Activated CD4-positive, alpha-beta memory T cell treated with anti-CD3 and anti-CD28 coated beads for 36 hours (primary cell): Measurements from ENCODE around the gene CNTN5. TPM values are rescaled to one million over a fixed set of nuclear protein-coding genes. Genes with fewer than 3 reads are reported as not detected.

Experiments used
- CTCF ChIA-PET: fragments of 350-600 bp; sonication (Branson Sonifier 250); formaldehyde crosslinking; loops from one replicate; lab custom pipeline; 2021; ENCODE audit warnings: antibody characterized with exemption, inconsistent platforms; lab: Charles Lee
- POLR2A ChIA-PET: fragments of 350-600 bp; sonication (Branson Sonifier 250); formaldehyde crosslinking; loops from one replicate; lab custom pipeline; 2021; ENCODE audit warnings: antibody characterized with exemption; lab: Charles Lee
- DNase-seq: peaks from one replicate; pipeline ENCODE4 v3.0.0-alpha.2; 2020
- H3K27ac Mint-ChIP-seq: one replicate; pipeline ENCODE4 v1.8.0; 2021; ENCODE audit warnings: mixed read lengths
- H3K27me3 Mint-ChIP-seq: one replicate; pipeline ENCODE4 v1.8.0; 2021; ENCODE audit warnings: mixed read lengths
- H3K36me3 Mint-ChIP-seq: one replicate; pipeline ENCODE4 v1.8.0; 2021; ENCODE audit warnings: mixed read lengths
- H3K4me1 Mint-ChIP-seq: one replicate; pipeline ENCODE4 v1.8.0; 2021; ENCODE audit warnings: low read depth, mixed read lengths
- H3K4me3 Mint-ChIP-seq: one replicate; pipeline ENCODE4 v1.8.0; 2021; ENCODE audit warnings: mild to moderate bottlenecking, mixed read lengths
- H3K9me3 Mint-ChIP-seq: one replicate; pipeline ENCODE4 v1.8.0; 2021; ENCODE audit warnings: mixed read lengths
- intact Hi-C: fragments of 100-400 bp; cut with micrococcal nuclease; formaldehyde crosslinking; loops from one replicate; pipeline ENCODE4 v1.15.1; 2023
- total RNA-seq, 2 experiments: library from RNA; stranded (reverse); gene quantifications; one replicate each; pipeline ENCODE4 v1.2.3, GENCODE V29; 2021

Gene CNTN5
- total RNA-seq, 2 experiments from 2014 or later = not detected

DNA sequence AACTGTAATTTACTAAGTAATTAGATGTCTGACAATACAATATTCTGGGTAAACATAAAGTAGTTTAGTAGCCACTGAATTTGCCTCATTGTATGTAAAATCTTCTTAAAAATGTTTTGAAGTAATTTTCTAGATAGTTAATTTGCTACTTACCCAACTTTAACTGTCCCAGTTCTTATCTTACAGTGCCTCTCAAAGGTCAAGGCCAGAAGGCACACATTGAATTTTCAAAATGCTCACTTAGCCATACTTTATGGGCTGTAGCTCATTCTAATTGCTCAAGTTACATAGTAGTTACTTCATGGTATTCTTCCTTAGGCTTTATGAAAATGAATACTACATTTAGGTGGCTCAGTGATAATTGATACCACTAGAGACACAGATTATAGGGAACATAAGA, 666.6 kb downstream of the CNTN5 start:
- intact Hi-C loops = no loop called here
- no peak overlapping the region for H3K4me3 Mint-ChIP-seq
- no peaks in the 10 kb centered on the region for H3K36me3 Mint-ChIP-seq
- H3K27me3 Mint-ChIP-seq = no peaks in the 10 kb centered on the region
- no peak overlapping the region for H3K27ac Mint-ChIP-seq
- no peaks in the 10 kb centered on the region for H3K4me1 Mint-ChIP-seq
- DNase-seq = no peak
- ChIA-PET CTCF (no interaction called here), POLR2A (no interaction called here)
- peaks cover 34% of the 10 kb centered on the region for H3K9me3 Mint-ChIP-seq

GRCh38 chr11:99693941-99694492, 673.3 kb downstream of the CNTN5 start:
- H3K9me3 Mint-ChIP-seq = peaks cover 30% of the 10 kb centered on the region

GRCh38 chr11:99695106-99695505, 674.4 kb downstream of the CNTN5 start:
- Mint-ChIP-seq H3K27me3 (no peaks in the 10 kb centered on the region), H3K4me1 (no peaks in the 10 kb centered on the region), H3K27ac (no peak overlapping the region), H3K36me3 (no peaks in the 10 kb centered on the region), H3K4me3 (no peak overlapping the region), H3K9me3 (peaks cover 24% of the 10 kb centered on the region)
- intact Hi-C loops = no loop called here
- ChIA-PET CTCF (no interaction called here), POLR2A (no interaction called here)
- DNase-seq = no peak

More at GRCh38 chr11:99693941-99694492, 673.3 kb downstream of the CNTN5 start:
- Mint-ChIP-seq H3K4me3 (no peak overlapping the region), H3K27ac (no peak overlapping the region), H3K27me3 (no peaks in the 10 kb centered on the region), H3K4me1 (no peaks in the 10 kb centered on the region), H3K36me3 (no peaks in the 10 kb centered on the region)
- ChIA-PET CTCF (interaction anchor here (0.8 kb wide), 1 partner anchor 74 kb away, joined by 3 read pairs; no protein-coding TSS in a partner anchor), POLR2A (no interaction called here)
- intact Hi-C loops = no loop called here
- no peak for DNase-seq

DNA sequence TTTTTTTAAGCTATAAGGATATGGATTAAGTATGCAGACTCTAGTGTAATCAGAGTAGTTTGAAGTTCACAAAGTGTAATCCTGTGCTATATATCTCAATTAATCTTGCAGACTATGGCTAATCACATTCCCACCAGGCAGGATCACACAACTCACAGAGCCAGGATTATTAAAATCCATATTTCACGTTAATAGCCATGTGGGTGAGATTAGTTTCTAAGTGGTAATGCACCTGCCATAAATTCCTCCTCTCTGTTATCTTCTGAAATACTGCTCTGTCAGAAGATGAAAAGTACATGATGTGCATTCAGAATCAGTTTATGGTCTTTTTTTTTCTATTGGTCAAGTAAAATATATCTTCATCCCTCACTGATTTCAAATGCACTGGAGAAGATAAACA, 686.1 kb downstream of the CNTN5 start:
- CTCF ChIA-PET = no interaction called here
- Mint-ChIP-seq H3K9me3 (peaks cover 18% of the 10 kb centered on the region), H3K27me3 (no peaks in the 10 kb centered on the region), H3K36me3 (no peaks in the 10 kb centered on the region), H3K27ac (no peak overlapping the region), H3K4me1 (no peaks in the 10 kb centered on the region), H3K4me3 (no peak overlapping the region)
- DNase-seq = no peak
- intact Hi-C loops = no loop called here
- POLR2A ChIA-PET = no interaction called here

DNA sequence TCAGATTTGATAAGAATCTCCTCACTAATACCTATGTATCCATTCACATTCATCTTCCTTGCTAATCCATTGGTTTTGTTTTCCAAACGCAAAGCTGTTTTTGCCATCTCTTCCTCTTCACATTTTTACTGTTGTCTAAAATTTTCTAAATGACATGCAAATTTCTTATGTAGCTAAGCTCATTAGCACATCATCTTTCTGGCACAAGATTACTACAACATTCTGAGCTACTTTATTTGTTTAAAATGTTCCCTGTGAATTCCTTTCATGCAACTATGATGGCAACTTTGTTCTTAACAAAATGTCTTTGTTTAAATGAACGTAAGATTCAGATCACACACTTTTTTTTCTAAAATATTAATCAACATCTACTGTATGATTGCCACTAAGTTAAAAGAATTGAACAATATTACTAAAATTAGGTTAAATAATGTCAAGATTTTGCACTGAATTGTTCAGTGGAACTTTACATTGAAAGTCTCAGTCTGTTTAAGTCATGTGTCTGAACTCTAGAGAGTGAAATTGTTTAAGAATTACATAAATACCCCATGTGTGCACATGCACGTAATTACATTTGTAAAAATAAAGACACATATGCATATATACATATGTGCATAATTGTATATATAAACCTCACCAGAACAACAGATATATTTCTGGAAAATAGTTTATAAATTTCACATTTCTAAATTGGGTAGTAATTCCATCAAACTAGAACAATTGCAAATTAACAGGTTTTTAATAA, 688.4 kb downstream of the CNTN5 start:
- Mint-ChIP-seq H3K27ac (no peak overlapping the region), H3K27me3 (no peaks in the 10 kb centered on the region), H3K36me3 (no peaks in the 10 kb centered on the region), H3K4me3 (no peak overlapping the region), H3K9me3 (peaks cover 30% of the 10 kb centered on the region), H3K4me1 (no peaks in the 10 kb centered on the region)
- intact Hi-C loops = no loop called here
- CTCF ChIA-PET = no interaction called here
- no peak for DNase-seq
- POLR2A ChIA-PET = no interaction called here

- no peaks in the 10 kb centered on the region for H3K4me1 Mint-ChIP-seq
These were observed 695.6 kb downstream of the CNTN5 start for GRCh38 chr11:99716302-99716701.

GRCh38 chr11:99718291-99718690, 697.5 kb downstream of the CNTN5 start:
- H3K4me3 Mint-ChIP-seq = no peak overlapping the region
- peaks cover 27% of the 10 kb centered on the region for H3K9me3 Mint-ChIP-seq

More at GRCh38 chr11:99716302-99716701, 695.6 kb downstream of the CNTN5 start:
- CTCF ChIA-PET = no interaction called here
- no peaks in the 10 kb centered on the region for H3K36me3 Mint-ChIP-seq
- no peak overlapping the region for H3K27ac Mint-ChIP-seq
- POLR2A ChIA-PET = no interaction called here
- no peak overlapping the region for H3K4me3 Mint-ChIP-seq
- peaks cover 38% of the 10 kb centered on the region for H3K9me3 Mint-ChIP-seq
- DNase-seq = no peak
- intact Hi-C loops = no loop called here
- H3K27me3 Mint-ChIP-seq = no peaks in the 10 kb centered on the region

GRCh38 chr11:99739464-99740089, 718.8 kb downstream of the CNTN5 start:
- no peaks in the 10 kb centered on the region for H3K4me1 Mint-ChIP-seq
- no peaks in the 10 kb centered on the region for H3K36me3 Mint-ChIP-seq
- intact Hi-C loops = no loop called here
- no peak for DNase-seq
- no peak overlapping the region for H3K4me3 Mint-ChIP-seq
- no peak overlapping the region for H3K27ac Mint-ChIP-seq
- H3K9me3 Mint-ChIP-seq = peaks cover 11% of the 10 kb centered on the region
- CTCF ChIA-PET = no interaction called here
- no peaks in the 10 kb centered on the region for H3K27me3 Mint-ChIP-seq
- POLR2A ChIA-PET = no interaction called here

More at GRCh38 chr11:99718291-99718690, 697.5 kb downstream of the CNTN5 start:
- Mint-ChIP-seq H3K36me3 (no peaks in the 10 kb centered on the region), H3K27ac (no peak overlapping the region), H3K27me3 (no peaks in the 10 kb centered on the region), H3K4me1 (no peaks in the 10 kb centered on the region)
- ChIA-PET POLR2A (no interaction called here), CTCF (no interaction called here)
- intact Hi-C loops = no loop called here
- DNase-seq = no peak

- intact Hi-C loops = no loop called here
- H3K4me3 Mint-ChIP-seq = no peak overlapping the region
- H3K36me3 Mint-ChIP-seq = no peaks in the 10 kb centered on the region
- H3K27ac Mint-ChIP-seq = no peak overlapping the region
- no peaks in the 10 kb centered on the region for H3K4me1 Mint-ChIP-seq
- peaks cover 12% of the 10 kb centered on the region for H3K9me3 Mint-ChIP-seq
- ChIA-PET CTCF (no interaction called here), POLR2A (no interaction called here)
- H3K27me3 Mint-ChIP-seq = no peaks in the 10 kb centered on the region
- no peak for DNase-seq
These were observed 721.8 kb downstream of the CNTN5 start for GRCh38 chr11:99742501-99742900.

- no peak overlapping the region for H3K27ac Mint-ChIP-seq
- intact Hi-C loops = no loop called here
- POLR2A ChIA-PET = no interaction called here
- no peak for DNase-seq
- no peaks in the 10 kb centered on the region for H3K4me1 Mint-ChIP-seq
- CTCF ChIA-PET = no interaction called here
- H3K9me3 Mint-ChIP-seq = peaks cover 21% of the 10 kb centered on the region
- H3K4me3 Mint-ChIP-seq = no peak overlapping the region
- no peaks in the 10 kb centered on the region for H3K27me3 Mint-ChIP-seq
- H3K36me3 Mint-ChIP-seq = no peaks in the 10 kb centered on the region
These were observed 739.0 kb downstream of the CNTN5 start for GRCh38 chr11:99759787-99760186.

DNA sequence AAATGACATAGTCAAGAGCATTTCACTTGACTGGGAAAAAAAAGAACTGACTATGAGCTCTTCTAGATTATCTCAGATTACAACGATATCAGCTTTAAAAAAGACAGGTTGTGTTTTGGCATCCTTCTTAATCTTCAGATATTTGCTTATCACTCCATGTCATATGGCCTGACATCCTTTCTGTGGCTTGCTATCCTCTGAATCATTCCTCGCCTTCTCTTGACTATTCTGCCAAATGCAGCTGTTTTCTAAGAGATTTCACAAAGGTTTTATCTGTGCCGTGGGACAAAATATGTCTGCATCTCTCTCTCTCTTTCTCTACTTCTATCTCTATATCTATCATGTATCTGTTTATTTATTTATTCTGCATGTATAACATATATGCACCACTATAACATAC, 746.1 kb downstream of the CNTN5 start:
- H3K36me3 Mint-ChIP-seq = no peaks in the 10 kb centered on the region
- CTCF ChIA-PET = no interaction called here

GRCh38 chr11:99773646-99774045, 752.9 kb downstream of the CNTN5 start:
- DNase-seq = no peak
- ChIA-PET POLR2A (no interaction called here), CTCF (no interaction called here)
- Mint-ChIP-seq H3K36me3 (no peaks in the 10 kb centered on the region), H3K4me1 (no peaks in the 10 kb centered on the region), H3K4me3 (no peak overlapping the region), H3K27ac (no peak overlapping the region), H3K9me3 (peaks cover 7% of the 10 kb centered on the region), H3K27me3 (no peaks in the 10 kb centered on the region)
- intact Hi-C loops = no loop called here

More for the DNA sequence above, 746.1 kb downstream of the CNTN5 start:
- no peak for DNase-seq
- no peak overlapping the region for H3K27ac Mint-ChIP-seq
- H3K9me3 Mint-ChIP-seq = peaks cover 6% of the 10 kb centered on the region
- H3K27me3 Mint-ChIP-seq = no peaks in the 10 kb centered on the region
- intact Hi-C loops = no loop called here
- POLR2A ChIA-PET = no interaction called here
- no peak overlapping the region for H3K4me3 Mint-ChIP-seq
- H3K4me1 Mint-ChIP-seq = no peaks in the 10 kb centered on the region
